ENCODE results near the gene LCMT2.
"Not testable (repeated sequence)": the region's sequence is repeated elsewhere in the genome, so short reads cannot be mapped to it uniquely, and the experiment has no call there.

The LCMT2 gene

GRCh38 chr15:43316016-43316970 is 14.1 kb downstream of the LCMT2 start:
- no peak for DNase-seq

GRCh38 chr15:43314171-43314570 is 16.2 kb downstream of the LCMT2 start:
- DNase-seq = no peak

- no peak for DNase-seq
These were observed 18.0 kb downstream of the LCMT2 start for GRCh38 chr15:43312378-43312777.

- DNase-seq = no peak
These were observed 28.1 kb downstream of the LCMT2 start, which contains the start of gene TGM7 for GRCh38 chr15:43302205-43302817. TSS of gene TGM7 (minus strand) at chr15:43302255.

- DNase-seq = no peak
These were observed 30.5 kb downstream of the LCMT2 start for GRCh38 chr15:43299884-43300283.

GRCh38 chr15:43299411-43299810 is 31.0 kb downstream of the LCMT2 start:
- DNase-seq = no peak

- no peak for DNase-seq
These were observed 36.2 kb downstream of the LCMT2 start for GRCh38 chr15:43294091-43294706.

- DNase-seq = no peak
These were observed 36.9 kb downstream of the LCMT2 start for GRCh38 chr15:43293432-43293831.

- no peak for DNase-seq
These were observed 37.8 kb downstream of the LCMT2 start for GRCh38 chr15:43292375-43293078.

- DNase-seq = not testable (repeated sequence)
These were observed 40.7 kb downstream of the LCMT2 start for GRCh38 chr15:43289656-43290055.

- DNase-seq = no peak
These were observed 43.1 kb downstream of the LCMT2 start for GRCh38 chr15:43287254-43287653.

GRCh38 chr15:43286074-43286473 is 44.3 kb downstream of the LCMT2 start:
- no peak for DNase-seq

GRCh38 chr15:43285609-43286037 is 44.8 kb downstream of the LCMT2 start:
- peak; percentile 71 for DNase-seq

GRCh38 chr15:43283526-43283925 is 46.8 kb downstream of the LCMT2 start:
- DNase-seq = no peak

GRCh38 chr15:43281926-43282602 is 48.3 kb downstream of the LCMT2 start:
- no peak for DNase-seq

GRCh38 chr15:43280996-43281395 is 49.4 kb downstream of the LCMT2 start:
- DNase-seq = no peak

GRCh38 chr15:43279496-43279895 is 50.9 kb downstream of the LCMT2 start:
- DNase-seq = no peak

- DNase-seq = no peak
These were observed 51.5 kb downstream of the LCMT2 start for GRCh38 chr15:43278869-43279268.

GRCh38 chr15:43277901-43278300 is 52.5 kb downstream of the LCMT2 start:
- DNase-seq = no peak

- DNase-seq = peak; percentile 10
These were observed 53.0 kb downstream of the LCMT2 start for GRCh38 chr15:43277231-43277823.

GRCh38 chr15:43276563-43277200 is 53.7 kb downstream of the LCMT2 start:
- DNase-seq = no peak
